ENCODE measurements around the gene ZBTB21.

Gene ZBTB21

GRCh38 chr21:42009831-42010506 is at the start of gene ZBTB21:
TSS of gene ZBTB21 (minus strand) at chr21:42010360. CDS start at chr21:41994095, 16,265 bp downstream.
- DNase-seq: peak; percentile 99

- DNase-seq: no peak
These were observed 49.6 kb upstream of the ZBTB21 start for GRCh38 chr21:42059721-42060120.

- DNase-seq: no peak
These were observed 49.0 kb upstream of the ZBTB21 start for GRCh38 chr21:42059141-42059540.

GRCh38 chr21:42058631-42059111 is 48.5 kb upstream of the ZBTB21 start:
- DNase-seq: no peak

GRCh38 chr21:42057851-42058437 is 47.8 kb upstream of the ZBTB21 start:
- no peak for DNase-seq

GRCh38 chr21:42056996-42057689 is 47.0 kb upstream of the ZBTB21 start:
- no peak for DNase-seq

GRCh38 chr21:42056468-42056867 is 46.3 kb upstream of the ZBTB21 start:
- DNase-seq: peak; percentile 78 to 80

- DNase-seq: no peak
These were observed 45.3 kb upstream of the ZBTB21 start for GRCh38 chr21:42055425-42055824.

- no peak for DNase-seq
These were observed 41.6 kb upstream of the ZBTB21 start for GRCh38 chr21:42051788-42052187.

GRCh38 chr21:42049578-42050430 is 39.6 kb upstream of the ZBTB21 start:
- DNase-seq: no peak

GRCh38 chr21:42048870-42049577 is 38.9 kb upstream of the ZBTB21 start:
- DNase-seq: no peak

- no peak for DNase-seq
These were observed 37.9 kb upstream of the ZBTB21 start for GRCh38 chr21:42047821-42048613.

- no peak for DNase-seq
These were observed 34.8 kb upstream of the ZBTB21 start for GRCh38 chr21:42044871-42045495.

- no peak for DNase-seq
These were observed 33.8 kb upstream of the ZBTB21 start for GRCh38 chr21:42043961-42044360.

- no peak for DNase-seq
These were observed 33.2 kb upstream of the ZBTB21 start for GRCh38 chr21:42043201-42043895.

GRCh38 chr21:42042651-42043050 is 32.5 kb upstream of the ZBTB21 start:
- peak in 1 of 2 experiments; percentile 52 for DNase-seq

- DNase-seq: no peak
These were observed 31.6 kb upstream of the ZBTB21 start for GRCh38 chr21:42041711-42042110.

- no peak for DNase-seq
These were observed 31.1 kb upstream of the ZBTB21 start for GRCh38 chr21:42041246-42041645.

GRCh38 chr21:42040411-42041180 is 30.4 kb upstream of the ZBTB21 start:
- DNase-seq: no peak

All from NCI-H187 (cell line).